MCF 10A (cell line): ENCODE data around the gene TMEM132E. TPM values are rescaled to one million over a fixed set of nuclear protein-coding genes. Genes with fewer than 3 reads are reported as not detected.

Experiments used
- BruUV-seq: library from RNA; stranded (reverse); fragments of 400-500 nt; replicated peaks from 2 replicates; lab custom pipeline; 2021; lab: Mats Ljungman, UMichigan
- CTCF ChIA-PET: fragments of 300-600 bp; sonication (Branson Sonifier 250); formaldehyde crosslinking; extraction: SDS; loops from one replicate; lab custom pipeline; 2021; ENCODE audit warnings: antibody characterized with exemption, inconsistent platforms; lab: Yijun Ruan, JAX
- POLR2A ChIA-PET: fragments of 300-600, 350-650 bp; sonication (Branson Sonifier 250); formaldehyde crosslinking; extraction: SDS; loops from one replicate; lab custom pipeline; 2020; ENCODE audit warnings: antibody characterized with exemption, inconsistent platforms; lab: Yijun Ruan, JAX
- DNase-seq: peaks from one replicate; pipeline ENCODE4 v3.0.0-alpha.2; 2018; ENCODE audit not compliant: unreplicated experiment
- H3K27ac Mint-ChIP-seq: one replicate; pipeline ENCODE4 v1.8.0; 2022; ENCODE audit warnings: mild to moderate bottlenecking, low read depth, mixed read lengths; ENCODE audit not compliant: unreplicated experiment
- H3K27me3 Mint-ChIP-seq: one replicate; pipeline ENCODE4 v1.8.0; 2022; ENCODE audit warnings: mixed read lengths; ENCODE audit not compliant: insufficient read depth, unreplicated experiment
- H3K36me3 Mint-ChIP-seq: one replicate; pipeline ENCODE4 v1.8.0; 2022; ENCODE audit warnings: mild to moderate bottlenecking, moderate library complexity, mixed read lengths; ENCODE audit not compliant: insufficient read depth, unreplicated experiment
- H3K4me1 Mint-ChIP-seq: one replicate; pipeline ENCODE4 v1.8.0; 2022; ENCODE audit warnings: mixed read lengths; ENCODE audit not compliant: insufficient read depth, unreplicated experiment
- H3K4me3 Mint-ChIP-seq: one replicate; pipeline ENCODE4 v1.8.0; 2022; ENCODE audit warnings: mild to moderate bottlenecking, moderate library complexity, mixed read lengths; ENCODE audit not compliant: unreplicated experiment
- H3K9me3 Mint-ChIP-seq: one replicate; pipeline ENCODE4 v1.8.0; 2022; ENCODE audit warnings: mixed read lengths; ENCODE audit not compliant: unreplicated experiment
- intact Hi-C: fragments of 100-400 bp; cut with micrococcal nuclease; formaldehyde crosslinking; loops from 2 replicates; pipeline ENCODE4 v1.14.1; 2022
- total RNA-seq: library from RNA; stranded (reverse); gene quantifications from 2 replicates; pipeline ENCODE4 v1.2.3, GENCODE V29; 2022
- TF ChIP-seq, protein P1 (sequence below): fragments of 200-600 bp; IDR thresholded peaks from one replicate; pipeline ENCODE4 v1.8.0; 2022; ENCODE audit warnings: antibody characterized with exemption, mild to moderate bottlenecking; ENCODE audit not compliant: unreplicated experiment

TMEM132E gene
- total RNA-seq, 1 experiment from 2014 or later, result not detected

- intact Hi-C loops, result no loop called here
- H3K9me3 Mint-ChIP-seq, result peaks cover 23% of the 10 kb centered on the region
- H3K27me3 Mint-ChIP-seq, result no peaks in the 10 kb centered on the region
- no peak overlapping the region for H3K27ac Mint-ChIP-seq
- no TSS peak for BruUV-seq
- no peaks in the 10 kb centered on the region for H3K4me1 Mint-ChIP-seq
- CTCF ChIA-PET, result interaction anchor here (0.6 kb wide), 2 partner anchors 15 to 249 kb away, joined by 3 read pairs; no protein-coding TSS in a partner anchor
- no peaks in the 10 kb centered on the region for H3K36me3 Mint-ChIP-seq
- TF ChIP-seq, protein P1, sequence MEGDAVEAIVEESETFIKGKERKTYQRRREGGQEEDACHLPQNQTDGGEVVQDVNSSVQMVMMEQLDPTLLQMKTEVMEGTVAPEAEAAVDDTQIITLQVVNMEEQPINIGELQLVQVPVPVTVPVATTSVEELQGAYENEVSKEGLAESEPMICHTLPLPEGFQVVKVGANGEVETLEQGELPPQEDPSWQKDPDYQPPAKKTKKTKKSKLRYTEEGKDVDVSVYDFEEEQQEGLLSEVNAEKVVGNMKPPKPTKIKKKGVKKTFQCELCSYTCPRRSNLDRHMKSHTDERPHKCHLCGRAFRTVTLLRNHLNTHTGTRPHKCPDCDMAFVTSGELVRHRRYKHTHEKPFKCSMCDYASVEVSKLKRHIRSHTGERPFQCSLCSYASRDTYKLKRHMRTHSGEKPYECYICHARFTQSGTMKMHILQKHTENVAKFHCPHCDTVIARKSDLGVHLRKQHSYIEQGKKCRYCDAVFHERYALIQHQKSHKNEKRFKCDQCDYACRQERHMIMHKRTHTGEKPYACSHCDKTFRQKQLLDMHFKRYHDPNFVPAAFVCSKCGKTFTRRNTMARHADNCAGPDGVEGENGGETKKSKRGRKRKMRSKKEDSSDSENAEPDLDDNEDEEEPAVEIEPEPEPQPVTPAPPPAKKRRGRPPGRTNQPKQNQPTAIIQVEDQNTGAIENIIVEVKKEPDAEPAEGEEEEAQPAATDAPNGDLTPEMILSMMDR, result no peak
- POLR2A ChIA-PET, result interaction anchor here (0.6 kb wide), 1 partner anchor 407 kb away, joined by 4 read pairs; no protein-coding TSS in a partner anchor
- H3K4me3 Mint-ChIP-seq, result no peak overlapping the region
- no peak for DNase-seq
Observed at GRCh38 chr17:34654881-34655276, 75.5 kb downstream of the TMEM132E start.

DNA sequence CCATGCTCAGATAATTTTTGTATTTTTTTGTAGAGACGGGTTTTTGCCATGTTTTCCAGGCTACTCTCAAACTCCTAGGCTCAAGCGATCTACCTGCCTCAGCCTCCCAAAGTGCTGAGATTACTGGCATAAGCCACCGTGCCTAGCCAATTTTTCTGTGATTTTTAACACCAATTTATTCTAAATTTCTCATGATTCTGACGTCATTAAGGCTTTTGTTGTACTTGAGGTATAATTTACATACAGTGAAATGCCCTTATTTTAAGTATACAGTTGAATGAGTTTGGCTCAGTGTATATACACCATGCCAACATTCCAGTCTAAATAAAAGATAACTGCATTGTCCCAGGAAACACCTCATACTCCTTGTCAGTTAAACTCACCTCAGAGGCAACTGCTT, 77.4 kb downstream of the TMEM132E start:
- ChIA-PET CTCF (interaction anchor here (0.6 kb wide), 1 partner anchor 10 kb away, joined by 6 read pairs; no protein-coding TSS in a partner anchor), POLR2A (no interaction called here)
- BruUV-seq, result no TSS peak
- no peak for DNase-seq
- no peaks in the 10 kb centered on the region for H3K4me1 Mint-ChIP-seq
- intact Hi-C loops, result no loop called here
- no peak overlapping the region for H3K4me3 Mint-ChIP-seq
- no peaks in the 10 kb centered on the region for H3K36me3 Mint-ChIP-seq
- H3K9me3 Mint-ChIP-seq, result peaks cover 32% of the 10 kb centered on the region
- H3K27me3 Mint-ChIP-seq, result no peaks in the 10 kb centered on the region
- TF ChIP-seq, protein P1, result no peak
- no peak overlapping the region for H3K27ac Mint-ChIP-seq

- ChIA-PET CTCF (no interaction called here), POLR2A (no interaction called here)
- no peaks in the 10 kb centered on the region for H3K36me3 Mint-ChIP-seq
- peaks cover 21% of the 10 kb centered on the region for H3K9me3 Mint-ChIP-seq
- intact Hi-C loops, result no loop called here
- H3K4me3 Mint-ChIP-seq, result no peak overlapping the region
- BruUV-seq, result no TSS peak
- H3K27me3 Mint-ChIP-seq, result no peaks in the 10 kb centered on the region
- H3K4me1 Mint-ChIP-seq, result no peaks in the 10 kb centered on the region
- DNase-seq, result no peak
- TF ChIP-seq, protein P1, result no peak
- no peak overlapping the region for H3K27ac Mint-ChIP-seq
Observed at GRCh38 chr17:34658811-34659560, 79.6 kb downstream of the TMEM132E start.

DNA sequence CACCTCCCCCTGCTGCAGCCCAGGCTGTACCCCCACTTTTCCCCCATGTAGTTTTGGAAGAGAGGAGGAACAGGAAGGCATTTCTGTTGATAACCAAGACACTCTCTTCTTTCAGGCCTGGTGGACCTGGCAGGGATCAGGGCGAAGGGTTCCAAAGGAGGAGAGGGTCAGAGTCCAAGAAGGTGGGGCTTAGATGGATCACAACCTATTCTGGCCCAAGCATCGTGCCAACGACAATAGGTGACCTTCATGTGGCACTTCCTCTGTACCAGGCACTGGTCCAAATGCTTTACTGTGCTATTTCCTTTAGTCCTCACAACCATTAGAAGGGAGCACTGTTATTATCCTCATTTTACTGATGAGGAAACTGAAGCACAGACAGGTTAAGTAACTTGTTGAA, 84.3 kb downstream of the TMEM132E start:
- no peak overlapping the region for H3K4me3 Mint-ChIP-seq
- no TSS peak for BruUV-seq
- no peak for DNase-seq
- no peak overlapping the region for H3K27ac Mint-ChIP-seq
- ChIA-PET POLR2A (no interaction called here), CTCF (no interaction called here)
- H3K36me3 Mint-ChIP-seq, result no peaks in the 10 kb centered on the region
- H3K4me1 Mint-ChIP-seq, result no peaks in the 10 kb centered on the region
- no peaks in the 10 kb centered on the region for H3K27me3 Mint-ChIP-seq
- intact Hi-C loops, result no loop called here
- TF ChIP-seq, protein P1, result no peak
- peaks cover 24% of the 10 kb centered on the region for H3K9me3 Mint-ChIP-seq
